ENCODE data around the gene GULP1.
A peak's percentile ranks its signal among the peaks of the same experiment; 100 is the strongest.
"Not testable (repeated sequence)": the region's sequence is repeated elsewhere in the genome, so short reads cannot be mapped to it uniquely, and the experiment has no call there.

The GULP1 gene

GRCh38 chr2:188291617-188292347 lies at the start of gene GULP1:
Gene GULP1 (plus strand): TSS chr2:188291874. CDS start chr2:188477703, 185,829 bp downstream.
- DNase-seq = peak; percentile 95

- no peak for DNase-seq
These were observed 48.3 kb upstream of the GULP1 start for GRCh38 chr2:188243381-188243780.

GRCh38 chr2:188244383-188244782 lies 47.3 kb upstream of the GULP1 start:
- no peak for DNase-seq

- no peak for DNase-seq
These were observed 46.4 kb upstream of the GULP1 start for GRCh38 chr2:188245230-188245629.

GRCh38 chr2:188248513-188248912 lies 43.2 kb upstream of the GULP1 start:
- no peak for DNase-seq

- DNase-seq = no peak
These were observed 40.6 kb upstream of the GULP1 start for GRCh38 chr2:188251034-188251433.

GRCh38 chr2:188256420-188256819 lies 35.3 kb upstream of the GULP1 start:
- DNase-seq = no peak

GRCh38 chr2:188265315-188265714 lies 26.4 kb upstream of the GULP1 start:
- DNase-seq = no peak

- DNase-seq = no peak
These were observed 23.9 kb upstream of the GULP1 start for GRCh38 chr2:188267776-188268175.

- DNase-seq = no peak
These were observed 22.7 kb upstream of the GULP1 start for GRCh38 chr2:188269004-188269403.

GRCh38 chr2:188272121-188272520 lies 19.6 kb upstream of the GULP1 start:
- DNase-seq = no peak

- DNase-seq = no peak
These were observed 17.4 kb upstream of the GULP1 start for GRCh38 chr2:188274274-188274673.

GRCh38 chr2:188276255-188276654 lies 15.4 kb upstream of the GULP1 start:
- DNase-seq = no peak

GRCh38 chr2:188277786-188278185 lies 13.9 kb upstream of the GULP1 start:
- DNase-seq = no peak

GRCh38 chr2:188278388-188279092 lies 13.1 kb upstream of the GULP1 start:
- peak; percentile 15 for DNase-seq

- no peak for DNase-seq
These were observed 12.6 kb upstream of the GULP1 start for GRCh38 chr2:188279093-188279445.

GRCh38 chr2:188280811-188281222 lies 10.9 kb upstream of the GULP1 start:
- no peak for DNase-seq

- no peak for DNase-seq
These were observed 8.8 kb upstream of the GULP1 start for GRCh38 chr2:188282907-188283306.

- DNase-seq = not testable (repeated sequence)
These were observed 7.4 kb upstream of the GULP1 start for GRCh38 chr2:188284251-188284650.

- DNase-seq = no peak
These were observed 6.6 kb upstream of the GULP1 start for GRCh38 chr2:188285049-188285448.

GRCh38 chr2:188285774-188286173 lies 5.9 kb upstream of the GULP1 start:
- DNase-seq = no peak

GRCh38 chr2:188291142-188291616 lies 495 bp upstream of the GULP1 start:
- DNase-seq = no peak

- peak; percentile 93 for DNase-seq
These were observed 920 bp downstream of the GULP1 start for GRCh38 chr2:188292348-188293239.
